Peyer's patch (tissue), 4 donors: ENCODE results near the gene SHC4.

Source experiments
- POLR2A ChIP-seq, 2 donors: fragments of 450-650 bp; IDR thresholded peaks; one replicate each; pipeline ENCODE4 v1.5.1; 2017; ENCODE audit warnings: antibody characterized with exemption in 2 of 2, mild to moderate bottlenecking in 2 of 2, moderate library complexity in 2 of 2
- TF ChIP-seq, protein P1 (sequence below), 6 experiments: fragments of 450-650 bp in 4 of 6; fragments of 200-600 bp in 2 of 6; sonication (generic) in 1 of 6; IDR thresholded peaks; one replicate each; pipeline ENCODE4 v1.5.1; 2017 to 2019; ENCODE audit warnings: antibody characterized with exemption in 6 of 6, mild to moderate bottlenecking in 3 of 6, moderate library complexity in 1 of 6

DNA sequence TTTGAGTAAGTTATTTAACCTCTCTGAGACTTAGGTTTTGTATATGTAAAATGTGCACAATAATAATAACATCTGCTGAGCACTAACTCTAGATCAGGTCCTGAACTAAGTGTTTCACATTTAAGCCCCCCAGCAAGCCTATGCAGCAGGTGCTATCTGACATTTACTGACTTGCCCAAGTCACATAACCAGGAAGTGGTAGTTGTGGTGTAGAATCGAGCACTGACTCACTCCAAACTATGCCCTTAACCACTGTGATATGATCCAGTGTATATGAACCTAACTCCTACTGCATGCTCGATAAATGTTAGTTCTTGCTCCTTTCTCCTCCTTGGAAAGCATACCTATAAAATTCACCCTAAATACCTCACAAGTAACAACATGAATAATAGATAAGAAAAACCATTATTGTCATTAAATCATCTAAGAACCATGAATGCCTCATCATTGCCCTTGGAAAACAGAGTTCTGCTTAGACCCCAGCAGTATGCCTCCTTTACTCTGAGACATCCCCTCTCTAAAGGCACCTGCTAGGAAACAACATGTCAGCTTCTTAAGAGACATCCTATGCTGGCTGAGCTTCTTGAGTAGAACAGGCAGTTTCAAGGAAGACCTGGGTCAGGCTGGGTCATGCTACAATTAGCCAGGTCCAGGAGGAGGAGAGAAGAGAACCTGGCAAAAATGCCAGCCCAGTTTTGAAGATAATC is 3.0 kb upstream of the SHC4 start:
- TF ChIP-seq, protein P1, sequence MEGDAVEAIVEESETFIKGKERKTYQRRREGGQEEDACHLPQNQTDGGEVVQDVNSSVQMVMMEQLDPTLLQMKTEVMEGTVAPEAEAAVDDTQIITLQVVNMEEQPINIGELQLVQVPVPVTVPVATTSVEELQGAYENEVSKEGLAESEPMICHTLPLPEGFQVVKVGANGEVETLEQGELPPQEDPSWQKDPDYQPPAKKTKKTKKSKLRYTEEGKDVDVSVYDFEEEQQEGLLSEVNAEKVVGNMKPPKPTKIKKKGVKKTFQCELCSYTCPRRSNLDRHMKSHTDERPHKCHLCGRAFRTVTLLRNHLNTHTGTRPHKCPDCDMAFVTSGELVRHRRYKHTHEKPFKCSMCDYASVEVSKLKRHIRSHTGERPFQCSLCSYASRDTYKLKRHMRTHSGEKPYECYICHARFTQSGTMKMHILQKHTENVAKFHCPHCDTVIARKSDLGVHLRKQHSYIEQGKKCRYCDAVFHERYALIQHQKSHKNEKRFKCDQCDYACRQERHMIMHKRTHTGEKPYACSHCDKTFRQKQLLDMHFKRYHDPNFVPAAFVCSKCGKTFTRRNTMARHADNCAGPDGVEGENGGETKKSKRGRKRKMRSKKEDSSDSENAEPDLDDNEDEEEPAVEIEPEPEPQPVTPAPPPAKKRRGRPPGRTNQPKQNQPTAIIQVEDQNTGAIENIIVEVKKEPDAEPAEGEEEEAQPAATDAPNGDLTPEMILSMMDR (IDR thresholded peaks at IDR 0.05) = no peak
- no peak for TF ChIP-seq POLR2A (IDR thresholded peaks at IDR 0.05)
